Vagina (tissue), 2 donors: Measurements from ENCODE around the gene ALPG. TPM values are rescaled to one million over a fixed set of nuclear protein-coding genes. Genes with fewer than 3 reads are reported as not detected.
A peak's percentile ranks its signal among the peaks of the same experiment; 100 is the strongest.
"Not testable (repeated sequence)": the region's sequence is repeated elsewhere in the genome, so short reads cannot be mapped to it uniquely, and the experiment has no call there.

Experiments used
- DNase-seq, 2 donors: peaks; one replicate each; pipeline ENCODE4 v3.0.0-alpha.2; 2017; ENCODE audit errors: extremely low spot score in 2 of 2
- H3K27ac ChIP-seq: fragments of 200-600 bp; sonication (generic); one replicate; pipeline ENCODE4 v1.5.1; 2019
- H3K27me3 ChIP-seq: fragments of 200-600 bp; sonication (generic); one replicate; pipeline ENCODE4 v1.5.1; 2019
- H3K36me3 ChIP-seq, 2 donors: fragments of 200-600 bp; sonication (generic); one replicate each; pipeline ENCODE4 v1.5.1; 2017 to 2019
- H3K4me1 ChIP-seq: fragments of 200-600 bp; sonication (generic); one replicate; pipeline ENCODE4 v1.5.1; 2019
- H3K4me3 ChIP-seq, 2 donors: fragments of 200-600 bp; sonication (generic); 1 replicate in 1 of 2; 2 replicates in 1 of 2; pipeline ENCODE4 v1.5.1; 2016 to 2019
- H3K9me3 ChIP-seq: fragments of 200-600 bp; sonication (generic); one replicate; pipeline ENCODE4 v1.5.1; 2019
- CTCF ChIP-seq, 3 experiments: fragments of 450-650 bp in 2 of 3; fragments of 200-600 bp in 1 of 3; sonication (generic) in 1 of 3; IDR thresholded peaks; one replicate each; pipeline ENCODE4 v1.5.1; 2017 to 2019; ENCODE audit warnings: antibody characterized with exemption in 3 of 3, mild to moderate bottlenecking in 2 of 3, moderate library complexity in 2 of 3
- POLR2A ChIP-seq, 2 donors: fragments of 450-650 bp; IDR thresholded peaks; one replicate each; pipeline ENCODE4 v1.6.1; 2017; ENCODE audit warnings: antibody characterized with exemption in 2 of 2, mild to moderate bottlenecking in 2 of 2, moderate library complexity in 2 of 2
- POLR2AphosphoS5 ChIP-seq, 2 donors: sonication (generic); formaldehyde crosslinking; IDR thresholded peaks; one replicate each; pipeline ENCODE4 v1.9.0; 2017; ENCODE audit warnings: antibody characterized with exemption in 2 of 2, mild to moderate bottlenecking in 2 of 2, low read depth in 1 of 2; ENCODE audit not compliant: insufficient read depth in 1 of 2
- intact Hi-C: fragments of 100-400 bp; cut with DNase I; formaldehyde crosslinking; loops from one replicate; pipeline ENCODE4 v1.15.1; 2023
- total RNA-seq: library from RNA; depleted of rRNA; stranded (reverse); fragments of >200 nt; gene quantifications from one replicate; pipeline ENCODE4 v1.2.3, GENCODE V29; 2016

The ALPG gene
- total RNA-seq, 1 donor from 2014 or later = not detected

- no peak for TF ChIP-seq CTCF (IDR thresholded peaks at IDR 0.05)
- no peaks in the 10 kb centered on the region for H3K9me3 ChIP-seq
- no peak for DNase-seq
- no peaks in the 10 kb centered on the region for H3K36me3 ChIP-seq
- intact Hi-C loops = no loop called here
- H3K4me3 ChIP-seq = no peak overlapping the region
- no peaks in the 10 kb centered on the region for H3K4me1 ChIP-seq
- H3K27me3 ChIP-seq = no peaks in the 10 kb centered on the region
- H3K27ac ChIP-seq = no peak overlapping the region
These were observed 37.9 kb downstream of the ALPG start for GRCh38 chr2:232444409-232445148.

- H3K27ac ChIP-seq, H3K4me3 ChIP-seq, DNase-seq, H3K9me3 ChIP-seq, H3K4me1 ChIP-seq, H3K36me3 ChIP-seq, H3K27me3 ChIP-seq, intact Hi-C loops: not testable (repeated sequence)
These were observed 38.7 kb downstream of the ALPG start for GRCh38 chr2:232445149-232445885.

GRCh38 chr2:232446266-232446777 is 39.7 kb downstream of the ALPG start:
- H3K36me3 ChIP-seq, H3K27me3 ChIP-seq, H3K4me1 ChIP-seq, DNase-seq, H3K9me3 ChIP-seq, intact Hi-C loops, H3K4me3 ChIP-seq, H3K27ac ChIP-seq: not testable (repeated sequence)

GRCh38 chr2:232447091-232447620 is 40.5 kb downstream of the ALPG start:
- intact Hi-C loops = no loop called here
- Histone ChIP-seq H3K9me3 (no peaks in the 10 kb centered on the region), H3K36me3 (no peaks in the 10 kb centered on the region), H3K27me3 (no peaks in the 10 kb centered on the region), H3K4me1 (no peaks in the 10 kb centered on the region), H3K27ac (no peak overlapping the region), H3K4me3 (no peak overlapping the region)
- TF ChIP-seq POLR2A (IDR thresholded peaks at IDR 0.05) (no peak), CTCF (IDR thresholded peaks at IDR 0.05) (no peak), POLR2AphosphoS5 (IDR thresholded peaks at IDR 0.05; ENCODE audit: insufficient read depth in 1 of 2, low read depth in 1 of 2) (no peak)
- peak in 1 of 2 donors; percentile 80 for DNase-seq

- H3K4me3 ChIP-seq = no peak overlapping the region
- H3K27me3 ChIP-seq = no peaks in the 10 kb centered on the region
- no peaks in the 10 kb centered on the region for H3K9me3 ChIP-seq
- no peak overlapping the region for H3K27ac ChIP-seq
- intact Hi-C loops = no loop called here
- H3K4me1 ChIP-seq = no peaks in the 10 kb centered on the region
- no peak for TF ChIP-seq POLR2AphosphoS5 (IDR thresholded peaks at IDR 0.05; ENCODE audit: insufficient read depth in 1 of 2, low read depth in 1 of 2)
- TF ChIP-seq POLR2A (IDR thresholded peaks at IDR 0.05) = no peak
- no peak for TF ChIP-seq CTCF (IDR thresholded peaks at IDR 0.05)
- no peaks in the 10 kb centered on the region for H3K36me3 ChIP-seq
- DNase-seq = peak in 1 of 2 donors; percentile 65
These were observed 41.1 kb downstream of the ALPG start for GRCh38 chr2:232447638-232448303.
